GM21390 (cell line): Measurements from ENCODE around the gene LYRM2.

Experiments used
- ATAC-seq: cut with Tn5 transposase; IDR thresholded peaks from one replicate; pipeline ENCODE4 v1.9.1; 2021; ENCODE audit not compliant: unreplicated experiment

LYRM2 gene

GRCh38 chr6:89562093-89562973, 76.2 kb downstream of the LYRM2 start:
- no peak for ATAC-seq

- ATAC-seq, result no peak
Measured at GRCh38 chr6:89559487-89559886, 79.1 kb downstream of the LYRM2 start.

GRCh38 chr6:89555806-89556205, 82.7 kb downstream of the LYRM2 start:
- ATAC-seq, result no peak

- no peak for ATAC-seq
Measured at GRCh38 chr6:89555031-89555430, 83.5 kb downstream of the LYRM2 start.

GRCh38 chr6:89554106-89554505, 84.4 kb downstream of the LYRM2 start:
- no peak for ATAC-seq

GRCh38 chr6:89553431-89553830, 85.1 kb downstream of the LYRM2 start:
- ATAC-seq, result no peak

- no peak for ATAC-seq
Measured at GRCh38 chr6:89547281-89547680, 91.3 kb downstream of the LYRM2 start.

- ATAC-seq, result no peak
Measured at GRCh38 chr6:89542866-89543265, 95.7 kb downstream of the LYRM2 start.

GRCh38 chr6:89542081-89542857, 96.3 kb downstream of the LYRM2 start:
- ATAC-seq, result no peak

- ATAC-seq, result no peak
Measured at GRCh38 chr6:89539779-89540178, 98.8 kb downstream of the LYRM2 start.

- no peak for ATAC-seq
Measured at GRCh38 chr6:89536231-89536630, 102.3 kb downstream of the LYRM2 start.

- ATAC-seq, result no peak
Measured at GRCh38 chr6:89530982-89531381, 107.6 kb downstream of the LYRM2 start.

- no peak for ATAC-seq
Measured at GRCh38 chr6:89528866-89529265, 109.7 kb downstream of the LYRM2 start.

- ATAC-seq, result no peak
Measured at GRCh38 chr6:89527634-89528033, 110.9 kb downstream of the LYRM2 start.

- ATAC-seq, result no peak
Measured at GRCh38 chr6:89526563-89526869, 112.0 kb downstream of the LYRM2 start.

- no peak for ATAC-seq
Measured at GRCh38 chr6:89525786-89526562, 112.6 kb downstream of the LYRM2 start.

- no peak for ATAC-seq
Measured at GRCh38 chr6:89522778-89523177, 115.8 kb downstream of the LYRM2 start.

GRCh38 chr6:89520736-89521135, 117.8 kb downstream of the LYRM2 start:
- ATAC-seq, result no peak

- no peak for ATAC-seq
Measured at GRCh38 chr6:89518352-89519055, 120.0 kb downstream of the LYRM2 start.
